Large intestine (tissue), 3 donors: ENCODE data around the gene TTC17. TPM values are rescaled to one million over a fixed set of nuclear protein-coding genes. Genes with fewer than 3 reads are reported as not detected.

Experiments
- DNase-seq, 2 donors: peaks; one replicate each; pipeline versions ENCODE4 v3.0.0 to v3.0.0-alpha.2; 2013
- H3K27ac ChIP-seq: one replicate; pipeline ENCODE4 v1.5.1; 2013; ENCODE audit warnings: low read length
- H3K27me3 ChIP-seq: 2 replicates; pipeline ENCODE4 v1.6.1; 2013; ENCODE audit warnings: low read length; ENCODE audit not compliant: control insufficient read depth, insufficient read depth
- H3K36me3 ChIP-seq: 2 replicates; pipeline ENCODE4 v1.6.1; 2013; ENCODE audit warnings: low read length; ENCODE audit not compliant: control insufficient read depth, insufficient read depth
- H3K4me1 ChIP-seq: one replicate; pipeline ENCODE4 v1.6.1; 2013; ENCODE audit warnings: low read length; ENCODE audit not compliant: control insufficient read depth, insufficient read depth
- H3K4me3 ChIP-seq: one replicate; pipeline ENCODE4 v1.5.1; 2013; ENCODE audit warnings: low read length
- H3K9me3 ChIP-seq: one replicate; pipeline ENCODE4 v1.6.1; 2013; ENCODE audit warnings: mild to moderate bottlenecking, low read depth, low read length, moderate library complexity; ENCODE audit not compliant: control insufficient read depth
- WGBS: methylation state at CpG from one replicate; pipeline ENCODE4 v1.1.5; 2013; ENCODE audit warnings: low lambda C conversion rate; ENCODE audit not compliant: insufficient coverage; 5-methylcytosine and 5-hydroxymethylcytosine counted together
- polyA plus RNA-seq: library from polyadenylated mRNA; unstranded; fragments of 120-200 nt; gene quantifications from one replicate; pipeline ENCODE4 v1.2.1, GENCODE V29; 2013

The TTC17 gene
- polyA plus RNA-seq, 1 donor, result 152 TPM

- Histone ChIP-seq H3K27ac (no peak overlapping the region), H3K36me3 (no peaks in the 10 kb centered on the region), H3K4me3 (no peak overlapping the region), H3K4me1 (peaks cover 4% of the 10 kb centered on the region), H3K27me3 (no peaks in the 10 kb centered on the region), H3K9me3 (no peaks in the 10 kb centered on the region)
- 98% methylated on average over 4 of the region's 4 CpGs for WGBS
- DNase-seq, result no peak
These were observed 4.4 kb upstream of the TTC17 start for GRCh38 chr11:43354311-43354710.

GRCh38 chr11:43356336-43356735, 2.4 kb upstream of the TTC17 start:
- Histone ChIP-seq H3K27ac (no peak overlapping the region), H3K9me3 (no peaks in the 10 kb centered on the region), H3K27me3 (no peaks in the 10 kb centered on the region)

GRCh38 chr11:43358279-43358800, 380 bp upstream of the TTC17 start:
- DNase-seq, result no peak
- H3K9me3 ChIP-seq, result no peaks in the 10 kb centered on the region
- peak overlapping the region; percentile 86 for H3K27ac ChIP-seq
- H3K36me3 ChIP-seq, result peaks cover 7% of the 10 kb centered on the region
- peaks cover 12% of the 10 kb centered on the region for H3K4me1 ChIP-seq
- 50% methylated on average over 2 of the region's 16 CpGs for WGBS
- H3K4me3 ChIP-seq, result peak overlapping the region; percentile 95
- no peaks in the 10 kb centered on the region for H3K27me3 ChIP-seq

More at GRCh38 chr11:43356336-43356735, 2.4 kb upstream of the TTC17 start:
- no peaks in the 10 kb centered on the region for H3K36me3 ChIP-seq
- H3K4me1 ChIP-seq, result peaks cover 12% of the 10 kb centered on the region
- DNase-seq, result no peak
- H3K4me3 ChIP-seq, result no peak overlapping the region

GRCh38 chr11:43359422-43359818, 700 bp downstream of the TTC17 start:
- H3K4me1 ChIP-seq, result peaks cover 12% of the 10 kb centered on the region
- H3K36me3 ChIP-seq, result peaks cover 7% of the 10 kb centered on the region
- H3K27me3 ChIP-seq, result no peaks in the 10 kb centered on the region
- H3K4me3 ChIP-seq, result peak overlapping the region; percentile 95
- no CpG with 5 or more reads among the region's 14 CpGs for WGBS
- peak; percentile 27 to 77 for DNase-seq
- H3K27ac ChIP-seq, result peak overlapping the region; percentile 86
- H3K9me3 ChIP-seq, result no peaks in the 10 kb centered on the region

- no CpG with 5 or more reads among the region's 1 CpG for WGBS
- H3K9me3 ChIP-seq, result no peaks in the 10 kb centered on the region
- peak in 1 of 2 donors; percentile 21 for DNase-seq
These were observed 1.8 kb downstream of the TTC17 start for GRCh38 chr11:43360361-43361032.

GRCh38 chr11:43366677-43367076, 8.0 kb downstream of the TTC17 start:
- no peaks in the 10 kb centered on the region for H3K27me3 ChIP-seq
- no peak for DNase-seq

More at GRCh38 chr11:43360361-43361032, 1.8 kb downstream of the TTC17 start:
- H3K27ac ChIP-seq, result no peak overlapping the region
- peaks cover 11% of the 10 kb centered on the region for H3K36me3 ChIP-seq
- H3K4me3 ChIP-seq, result peak overlapping the region; percentile 95
- H3K4me1 ChIP-seq, result peaks cover 12% of the 10 kb centered on the region
- H3K27me3 ChIP-seq, result no peaks in the 10 kb centered on the region

GRCh38 chr11:43367382-43368178, 8.9 kb downstream of the TTC17 start:
- DNase-seq, result peak; percentile 24 to 26

More at GRCh38 chr11:43366677-43367076, 8.0 kb downstream of the TTC17 start:
- H3K4me3 ChIP-seq, result no peak overlapping the region
- no peak overlapping the region for H3K27ac ChIP-seq
- no CpG with 5 or more reads among the region's 5 CpGs for WGBS
- H3K36me3 ChIP-seq, result peaks cover 21% of the 10 kb centered on the region
- peaks cover 11% of the 10 kb centered on the region for H3K4me1 ChIP-seq
- H3K9me3 ChIP-seq, result no peaks in the 10 kb centered on the region

GRCh38 chr11:43376065-43376464, 17.3 kb downstream of the TTC17 start:
- Histone ChIP-seq H3K36me3 (peaks cover 16% of the 10 kb centered on the region), H3K4me1 (peaks cover 5% of the 10 kb centered on the region), H3K27me3 (no peaks in the 10 kb centered on the region), H3K27ac (no peak overlapping the region), H3K9me3 (no peaks in the 10 kb centered on the region), H3K4me3 (no peak overlapping the region)
- no peak for DNase-seq
- WGBS, result no CpG with 5 or more reads among the region's 2 CpGs

More at GRCh38 chr11:43367382-43368178, 8.9 kb downstream of the TTC17 start:
- 41% methylated on average over 2 of the region's 7 CpGs for WGBS
- H3K27me3 ChIP-seq, result no peaks in the 10 kb centered on the region
- peaks cover 11% of the 10 kb centered on the region for H3K4me1 ChIP-seq
- no peaks in the 10 kb centered on the region for H3K9me3 ChIP-seq
- H3K36me3 ChIP-seq, result peaks cover 21% of the 10 kb centered on the region
- peak overlapping the region; percentile 51 for H3K27ac ChIP-seq
- H3K4me3 ChIP-seq, result no peak overlapping the region

GRCh38 chr11:43376594-43376993, 17.9 kb downstream of the TTC17 start:
- no peaks in the 10 kb centered on the region for H3K27me3 ChIP-seq
- DNase-seq, result peak; percentile 22 to 56
- H3K27ac ChIP-seq, result no peak overlapping the region
- no peak overlapping the region for H3K4me3 ChIP-seq
- peaks cover 10% of the 10 kb centered on the region for H3K36me3 ChIP-seq
- no CpG with 5 or more reads among the region's 2 CpGs for WGBS
- no peaks in the 10 kb centered on the region for H3K9me3 ChIP-seq
- peaks cover 5% of the 10 kb centered on the region for H3K4me1 ChIP-seq

- Histone ChIP-seq H3K9me3 (no peaks in the 10 kb centered on the region), H3K4me1 (peaks cover 5% of the 10 kb centered on the region), H3K36me3 (peaks cover 7% of the 10 kb centered on the region), H3K27me3 (no peaks in the 10 kb centered on the region), H3K4me3 (no peak overlapping the region), H3K27ac (no peak overlapping the region)
- DNase-seq, result no peak
These were observed 18.7 kb downstream of the TTC17 start for GRCh38 chr11:43377389-43377788.
